HEK293 (cell line): ENCODE measurements around the gene WDR5B.

Source experiments
- AEBP2 ChIP-seq: fragments of 450-650 bp; formaldehyde crosslinking; IDR thresholded peaks from 2 replicates; pipeline ENCODE4 v1.5.1; 2016; ENCODE audit warnings: missing biosample characterization, missing genetic modification characterization, borderline replicate concordance
- CTCF ChIP-seq: fragments of 450-650 bp; formaldehyde crosslinking; IDR thresholded peaks from 2 replicates; pipeline ENCODE4 v1.5.1; 2016; ENCODE audit warnings: missing biosample characterization, missing genetic modification characterization
- HOXA7 ChIP-seq: sonication (generic); formaldehyde crosslinking; IDR thresholded peaks from 2 replicates; pipeline ENCODE4 v1.8.1; 2022; ENCODE audit warnings: missing genetic modification reagents, borderline replicate concordance
- PBX3 ChIP-seq: sonication (generic); formaldehyde crosslinking; IDR thresholded peaks from 2 replicates; pipeline ENCODE4 v1.8.1; 2022; ENCODE audit warnings: mild to moderate bottlenecking, moderate library complexity, missing genetic modification reagents
- ZNF37A ChIP-seq: fragments of 450-650 bp; IDR thresholded peaks from 2 replicates; pipeline ENCODE4 v1.5.1; 2018; ENCODE audit warnings: missing biosample characterization, missing genetic modification characterization
- ZNF449 ChIP-seq: fragments of 450-650 bp; formaldehyde crosslinking; IDR thresholded peaks from 2 replicates; pipeline ENCODE4 v1.5.1; 2017; ENCODE audit warnings: missing biosample characterization, mild to moderate bottlenecking, missing genetic modification characterization, moderate library complexity
- ZNF621 ChIP-seq: fragments of 450-650 bp; formaldehyde crosslinking; IDR thresholded peaks from 2 replicates; pipeline ENCODE4 v1.5.1; 2017; ENCODE audit warnings: missing biosample characterization, missing genetic modification characterization
- TF ChIP-seq, protein P1 (sequence below): fragments of 450-650 bp; formaldehyde crosslinking; IDR thresholded peaks from 2 replicates; pipeline ENCODE4 v1.5.1; 2017; ENCODE audit warnings: missing biosample characterization, missing genetic modification characterization

- TF ChIP-seq PBX3 (no peak), CTCF (tag by site-specific recombination) (no peak), AEBP2 (tag by site-specific recombination) (no peak), HOXA7 (no peak), ZNF37A (tag by site-specific recombination) (no peak), ZNF449 (no peak), ZNF621 (tag by site-specific recombination) (no peak)
- TF ChIP-seq, protein P1, sequence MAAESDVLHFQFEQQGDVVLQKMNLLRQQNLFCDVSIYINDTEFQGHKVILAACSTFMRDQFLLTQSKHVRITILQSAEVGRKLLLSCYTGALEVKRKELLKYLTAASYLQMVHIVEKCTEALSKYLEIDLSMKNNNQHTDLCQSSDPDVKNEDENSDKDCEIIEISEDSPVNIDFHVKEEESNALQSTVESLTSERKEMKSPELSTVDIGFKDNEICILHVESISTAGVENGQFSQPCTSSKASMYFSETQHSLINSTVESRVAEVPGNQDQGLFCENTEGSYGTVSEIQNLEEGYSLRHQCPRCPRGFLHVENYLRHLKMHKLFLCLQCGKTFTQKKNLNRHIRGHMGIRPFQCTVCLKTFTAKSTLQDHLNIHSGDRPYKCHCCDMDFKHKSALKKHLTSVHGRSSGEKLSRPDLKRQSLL (tag by site-specific recombination), result no peak
These were observed 7.9 kb downstream of the WDR5B start for GRCh38 chr3:122407946-122408345.
